HepG2 (cell line): ENCODE measurements around the gene S1PR5. TPM values are rescaled to one million over a fixed set of nuclear protein-coding genes. Genes with fewer than 3 reads are reported as not detected.

Experiments
- AHDC1 ChIP-seq: sonication (generic); formaldehyde crosslinking; IDR thresholded peaks from 2 replicates; pipeline ENCODE4 v1.5.1; 2020; ENCODE audit warnings: mild to moderate bottlenecking, missing genetic modification reagents, borderline replicate concordance
- MYC ChIP-seq: sonication (generic); formaldehyde crosslinking; IDR thresholded peaks from 2 replicates; pipeline ENCODE4 v1.9.0; 2021; ENCODE audit warnings: missing genetic modification reagents, borderline replicate concordance
- NFE2L1 ChIP-seq: sonication (generic); formaldehyde crosslinking; IDR thresholded peaks from 2 replicates; pipeline ENCODE4 v1.4.0; 2020; ENCODE audit warnings: missing genetic modification reagents, mild to moderate bottlenecking, borderline replicate concordance
- NFYB ChIP-seq: sonication (generic); formaldehyde crosslinking; IDR thresholded peaks from 2 replicates; pipeline ENCODE4 v1.4.0; 2020; ENCODE audit warnings: missing genetic modification reagents
- TRIM24 ChIP-seq: sonication (generic); formaldehyde crosslinking; IDR thresholded peaks from 2 replicates; pipeline ENCODE4 v1.8.0; 2022; ENCODE audit warnings: mild to moderate bottlenecking, missing genetic modification reagents
- ZNF280B ChIP-seq: sonication (generic); formaldehyde crosslinking; IDR thresholded peaks from 2 replicates; pipeline ENCODE4 v1.5.0; 2020; ENCODE audit warnings: missing genetic modification reagents, mild to moderate bottlenecking, borderline replicate concordance
- ZNF549 ChIP-seq: sonication (generic); formaldehyde crosslinking; IDR thresholded peaks from 2 replicates; pipeline ENCODE4 v1.5.0; 2020; ENCODE audit warnings: missing genetic modification reagents
- ZNF605 ChIP-seq: sonication (generic); formaldehyde crosslinking; IDR thresholded peaks from 2 replicates; pipeline ENCODE4 v1.8.0; 2022; ENCODE audit warnings: mild to moderate bottlenecking, missing genetic modification reagents
- ZSCAN9 ChIP-seq: IDR thresholded peaks from 2 replicates; pipeline ENCODE4 v1.6.1; 2016; ENCODE audit warnings: borderline replicate concordance
- polyA plus RNA-seq, 8 experiments: library from polyadenylated mRNA; depleted of rRNA in 3 of 8; stranded (reverse) in 7 of 8; unstranded in 1 of 8; fragments of >200 nt; fragmentation: Illumina TruSeq in 4 of 8; extraction: Trizol in 4 of 8; gene quantifications; 2 replicates each; pipeline versions ENCODE4 v1.2.1 to v1.2.3, GENCODE V29; 2011 to 2016; ENCODE audit warnings: low read depth in 4 of 8, missing spikeins in 1 of 8, mixed read lengths in 1 of 8; ENCODE audit not compliant: insufficient read depth in 1 of 8
- total RNA-seq, 5 experiments: library from RNA; depleted of rRNA; stranded (reverse); fragments of >200 nt; fragmentation: Illumina TruSeq; extraction: Trizol; gene quantifications; 2 replicates each; pipeline ENCODE4 v1.2.3, GENCODE V29; 2016; ENCODE audit warnings: low read depth in 1 of 5
- TF ChIP-seq, protein P1 (sequence below): sonication (generic); formaldehyde crosslinking; IDR thresholded peaks from 2 replicates; pipeline ENCODE4 v1.4.0; 2020; ENCODE audit warnings: missing genetic modification reagents
- TF ChIP-seq, protein P2 (sequence below): sonication (generic); formaldehyde crosslinking; IDR thresholded peaks from 2 replicates; pipeline ENCODE4 v1.9.0; 2021; ENCODE audit warnings: missing genetic modification reagents, mild to moderate bottlenecking, borderline replicate concordance
- TF ChIP-seq, protein P3 (sequence below): IDR thresholded peaks from 2 replicates; pipeline ENCODE4 v1.6.1; 2016; ENCODE audit warnings: low read depth, missing genetic modification reagents, missing compliant biosample characterization

Gene S1PR5
- total and polyA plus RNA-seq, 2 of the 13 experiments (the other 11 are each of a cell fraction or from before 2014, with no cell fraction given) = 0.04 TPM; not detected in 1

- TF ChIP-seq AHDC1 (no peak), NFE2L1 (CRISPR knock-in tag) (peak; percentile 82; the same call in 1 of the 2 replicates), TRIM24 (CRISPR knock-in tag) (no peak), ZNF280B (CRISPR knock-in tag) (peak; percentile 95; the same call in 1 of the 2 replicates), ZSCAN9 (peak; percentile 97), ZNF605 (CRISPR knock-in tag) (peak; percentile 96), ZNF549 (CRISPR knock-in tag) (no peak), MYC (CRISPR knock-in tag) (peak; percentile 94), NFYB (CRISPR knock-in tag) (peak; percentile 33; the same call in 1 of the 2 replicates)
- TF ChIP-seq, protein P1, sequence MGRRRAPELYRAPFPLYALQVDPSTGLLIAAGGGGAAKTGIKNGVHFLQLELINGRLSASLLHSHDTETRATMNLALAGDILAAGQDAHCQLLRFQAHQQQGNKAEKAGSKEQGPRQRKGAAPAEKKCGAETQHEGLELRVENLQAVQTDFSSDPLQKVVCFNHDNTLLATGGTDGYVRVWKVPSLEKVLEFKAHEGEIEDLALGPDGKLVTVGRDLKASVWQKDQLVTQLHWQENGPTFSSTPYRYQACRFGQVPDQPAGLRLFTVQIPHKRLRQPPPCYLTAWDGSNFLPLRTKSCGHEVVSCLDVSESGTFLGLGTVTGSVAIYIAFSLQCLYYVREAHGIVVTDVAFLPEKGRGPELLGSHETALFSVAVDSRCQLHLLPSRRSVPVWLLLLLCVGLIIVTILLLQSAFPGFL = no peak
- TF ChIP-seq, protein P2, sequence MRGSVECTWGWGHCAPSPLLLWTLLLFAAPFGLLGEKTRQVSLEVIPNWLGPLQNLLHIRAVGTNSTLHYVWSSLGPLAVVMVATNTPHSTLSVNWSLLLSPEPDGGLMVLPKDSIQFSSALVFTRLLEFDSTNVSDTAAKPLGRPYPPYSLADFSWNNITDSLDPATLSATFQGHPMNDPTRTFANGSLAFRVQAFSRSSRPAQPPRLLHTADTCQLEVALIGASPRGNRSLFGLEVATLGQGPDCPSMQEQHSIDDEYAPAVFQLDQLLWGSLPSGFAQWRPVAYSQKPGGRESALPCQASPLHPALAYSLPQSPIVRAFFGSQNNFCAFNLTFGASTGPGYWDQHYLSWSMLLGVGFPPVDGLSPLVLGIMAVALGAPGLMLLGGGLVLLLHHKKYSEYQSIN = no peak
- TF ChIP-seq, protein P3, sequence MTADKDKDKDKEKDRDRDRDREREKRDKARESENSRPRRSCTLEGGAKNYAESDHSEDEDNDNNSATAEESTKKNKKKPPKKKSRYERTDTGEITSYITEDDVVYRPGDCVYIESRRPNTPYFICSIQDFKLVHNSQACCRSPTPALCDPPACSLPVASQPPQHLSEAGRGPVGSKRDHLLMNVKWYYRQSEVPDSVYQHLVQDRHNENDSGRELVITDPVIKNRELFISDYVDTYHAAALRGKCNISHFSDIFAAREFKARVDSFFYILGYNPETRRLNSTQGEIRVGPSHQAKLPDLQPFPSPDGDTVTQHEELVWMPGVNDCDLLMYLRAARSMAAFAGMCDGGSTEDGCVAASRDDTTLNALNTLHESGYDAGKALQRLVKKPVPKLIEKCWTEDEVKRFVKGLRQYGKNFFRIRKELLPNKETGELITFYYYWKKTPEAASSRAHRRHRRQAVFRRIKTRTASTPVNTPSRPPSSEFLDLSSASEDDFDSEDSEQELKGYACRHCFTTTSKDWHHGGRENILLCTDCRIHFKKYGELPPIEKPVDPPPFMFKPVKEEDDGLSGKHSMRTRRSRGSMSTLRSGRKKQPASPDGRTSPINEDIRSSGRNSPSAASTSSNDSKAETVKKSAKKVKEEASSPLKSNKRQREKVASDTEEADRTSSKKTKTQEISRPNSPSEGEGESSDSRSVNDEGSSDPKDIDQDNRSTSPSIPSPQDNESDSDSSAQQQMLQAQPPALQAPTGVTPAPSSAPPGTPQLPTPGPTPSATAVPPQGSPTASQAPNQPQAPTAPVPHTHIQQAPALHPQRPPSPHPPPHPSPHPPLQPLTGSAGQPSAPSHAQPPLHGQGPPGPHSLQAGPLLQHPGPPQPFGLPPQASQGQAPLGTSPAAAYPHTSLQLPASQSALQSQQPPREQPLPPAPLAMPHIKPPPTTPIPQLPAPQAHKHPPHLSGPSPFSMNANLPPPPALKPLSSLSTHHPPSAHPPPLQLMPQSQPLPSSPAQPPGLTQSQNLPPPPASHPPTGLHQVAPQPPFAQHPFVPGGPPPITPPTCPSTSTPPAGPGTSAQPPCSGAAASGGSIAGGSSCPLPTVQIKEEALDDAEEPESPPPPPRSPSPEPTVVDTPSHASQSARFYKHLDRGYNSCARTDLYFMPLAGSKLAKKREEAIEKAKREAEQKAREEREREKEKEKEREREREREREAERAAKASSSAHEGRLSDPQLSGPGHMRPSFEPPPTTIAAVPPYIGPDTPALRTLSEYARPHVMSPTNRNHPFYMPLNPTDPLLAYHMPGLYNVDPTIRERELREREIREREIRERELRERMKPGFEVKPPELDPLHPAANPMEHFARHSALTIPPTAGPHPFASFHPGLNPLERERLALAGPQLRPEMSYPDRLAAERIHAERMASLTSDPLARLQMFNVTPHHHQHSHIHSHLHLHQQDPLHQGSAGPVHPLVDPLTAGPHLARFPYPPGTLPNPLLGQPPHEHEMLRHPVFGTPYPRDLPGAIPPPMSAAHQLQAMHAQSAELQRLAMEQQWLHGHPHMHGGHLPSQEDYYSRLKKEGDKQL (CRISPR knock-in tag) = no peak
Measured at GRCh38 chr19:10565567-10566407, 48.5 kb upstream of the S1PR5 start, which contains the start of gene KRI1 (continued).
